ENCODE data around the gene LCN1.

DNA sequence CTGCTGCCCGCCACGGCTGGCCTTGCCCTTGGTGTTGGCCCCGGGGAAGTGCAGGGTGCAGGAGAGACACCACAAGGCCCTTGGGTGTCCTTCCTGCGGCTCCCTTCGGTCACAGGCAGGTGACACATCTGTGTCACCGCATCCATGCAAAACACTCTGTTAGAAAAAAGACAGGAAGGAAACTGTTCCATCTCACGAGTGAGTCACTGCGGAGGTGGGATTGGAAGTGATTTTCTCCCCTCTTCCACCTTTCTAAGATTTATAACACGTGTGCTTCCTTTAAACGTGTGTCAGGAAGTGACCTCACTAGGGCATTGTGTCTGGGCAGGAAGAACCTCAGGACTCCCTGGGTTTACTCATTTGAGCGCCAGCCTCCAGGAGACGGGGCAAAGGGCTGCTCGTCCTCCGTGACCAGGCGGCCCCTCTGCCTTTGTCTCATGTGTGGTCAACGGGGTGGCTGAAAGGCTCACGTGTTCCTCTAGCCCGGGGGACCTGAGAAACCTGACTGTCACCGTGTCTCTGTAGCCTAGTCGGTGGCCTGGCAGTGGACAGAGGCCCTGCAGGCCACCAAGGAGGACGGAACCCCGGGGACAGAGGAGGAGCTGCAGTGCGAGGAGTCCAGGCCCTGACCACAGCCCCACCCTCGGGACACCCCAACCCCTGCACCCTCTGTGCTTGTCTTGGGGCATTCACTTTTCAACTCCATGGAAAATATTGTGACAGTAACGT, 4.9 kb upstream of the LCN1 start:
- no peak for TF ChIP-seq POLR2A (IDR thresholded peaks at IDR 0.05)
- no peak for TF ChIP-seq CTCF (IDR thresholded peaks at IDR 0.05)
- no peak for TF ChIP-seq POLR2AphosphoS5 (IDR thresholded peaks at IDR 0.05)
- TF ChIP-seq EP300 (IDR thresholded peaks at IDR 0.05), result no peak

Measured in suprapubic skin (tissue), 4 donors.